KG1 (cell line): ENCODE data around the gene SPTLC1.
"Not testable (repeated sequence)": the region's sequence is repeated elsewhere in the genome, so short reads cannot be mapped to it uniquely, and the experiment has no call there.

Experiments used
- DNase-seq: peaks from one replicate; lab custom pipeline; 2025; lab: John Stamatoyannopoulos, UW

Gene SPTLC1

GRCh38 chr9:92032891-92033290 lies 82.3 kb downstream of the SPTLC1 start:
- no peak for DNase-seq

- DNase-seq: no peak
Measured at GRCh38 chr9:92030367-92030766, 84.8 kb downstream of the SPTLC1 start.

- no peak for DNase-seq
Measured at GRCh38 chr9:92029553-92029952, 85.7 kb downstream of the SPTLC1 start.

GRCh38 chr9:92026206-92027002 lies 88.8 kb downstream of the SPTLC1 start:
- DNase-seq: no peak

- DNase-seq: not testable (repeated sequence)
Measured at GRCh38 chr9:92021785-92022541, 93.2 kb downstream of the SPTLC1 start.

GRCh38 chr9:92019658-92020057 lies 95.6 kb downstream of the SPTLC1 start:
- DNase-seq: no peak

- no peak for DNase-seq
Measured at GRCh38 chr9:92010705-92011536, 104.3 kb downstream of the SPTLC1 start.

GRCh38 chr9:92010253-92010652 lies 105.0 kb downstream of the SPTLC1 start:
- not testable (repeated sequence) for DNase-seq

GRCh38 chr9:92008041-92008440 lies 107.2 kb downstream of the SPTLC1 start:
- DNase-seq: no peak

GRCh38 chr9:92004045-92004392 lies 111.2 kb downstream of the SPTLC1 start:
- DNase-seq: no peak

GRCh38 chr9:92003308-92004044 lies 111.7 kb downstream of the SPTLC1 start:
- no peak for DNase-seq

- not testable (repeated sequence) for DNase-seq
Measured at GRCh38 chr9:92001948-92002347, 113.3 kb downstream of the SPTLC1 start.

GRCh38 chr9:92001244-92001643 lies 114.0 kb downstream of the SPTLC1 start:
- DNase-seq: no peak

- DNase-seq: no peak
Measured at GRCh38 chr9:91995000-91995655, 120.1 kb downstream of the SPTLC1 start.

GRCh38 chr9:91994422-91994821 lies 120.8 kb downstream of the SPTLC1 start:
- DNase-seq: no peak

- DNase-seq: no peak
Measured at GRCh38 chr9:91992461-91993041, 122.7 kb downstream of the SPTLC1 start.

GRCh38 chr9:91991721-91992341 lies 123.4 kb downstream of the SPTLC1 start:
- DNase-seq: no peak

- DNase-seq: no peak
Measured at GRCh38 chr9:91986248-91986647, 129.0 kb downstream of the SPTLC1 start.

- no peak for DNase-seq
Measured at GRCh38 chr9:91985692-91986091, 129.5 kb downstream of the SPTLC1 start.
